Calu3 (cell line): ENCODE measurements around the gene CFAP97D2. TPM values are rescaled to one million over a fixed set of nuclear protein-coding genes. Genes with fewer than 3 reads are reported as not detected.

Experiments used
- BruUV-seq: library from RNA; stranded (reverse); fragments of 400-500 nt; replicated peaks from 2 replicates; lab custom pipeline; 2021; lab: Mats Ljungman, UMichigan
- CTCF ChIA-PET: fragments of 300-600 bp; sonication (Branson Sonifier 250); formaldehyde crosslinking; loops from one replicate; lab custom pipeline; 2022; ENCODE audit warnings: antibody characterized with exemption; lab: Charles Lee
- DNase-seq: peaks from one replicate; pipeline ENCODE4 v3.0.0; 2022
- H3K27ac Mint-ChIP-seq: one replicate; pipeline ENCODE4 v1.8.0; 2022; ENCODE audit warnings: mixed read lengths; ENCODE audit not compliant: unreplicated experiment
- H3K27me3 Mint-ChIP-seq: one replicate; pipeline ENCODE4 v1.8.0; 2022; ENCODE audit warnings: mixed read lengths; ENCODE audit not compliant: unreplicated experiment
- H3K36me3 Mint-ChIP-seq: one replicate; pipeline ENCODE4 v1.8.0; 2022; ENCODE audit warnings: mild to moderate bottlenecking, moderate library complexity, mixed read lengths; ENCODE audit not compliant: insufficient read depth, unreplicated experiment
- H3K4me1 Mint-ChIP-seq: one replicate; pipeline ENCODE4 v1.8.0; 2022; ENCODE audit warnings: mild to moderate bottlenecking, low read depth, mixed read lengths; ENCODE audit not compliant: unreplicated experiment
- H3K4me3 Mint-ChIP-seq: one replicate; pipeline ENCODE4 v1.8.0; 2022; ENCODE audit warnings: mild to moderate bottlenecking, low read depth, moderate library complexity, mixed read lengths; ENCODE audit not compliant: unreplicated experiment
- H3K9me3 Mint-ChIP-seq: one replicate; pipeline ENCODE4 v1.8.0; 2022; ENCODE audit warnings: low read depth, mixed read lengths; ENCODE audit not compliant: unreplicated experiment
- intact Hi-C: fragments of 100-400 bp; cut with micrococcal nuclease; formaldehyde crosslinking; loops from one replicate; pipeline ENCODE4 v1.10.0; 2022; ENCODE audit not compliant: unreplicated experiment
- microRNA-seq: library from miRNA; unstranded; fragments of <30 nt; microRNA quantifications from one replicate; pipeline ENCODE4 v1.2.0, GENCODE V29; 2022
- total RNA-seq: library from RNA; stranded (reverse); gene quantifications from 2 replicates; pipeline ENCODE4 v1.2.3, GENCODE V29; 2022
- TF ChIP-seq, protein P1 (sequence below): fragments of 200-600 bp; IDR thresholded peaks from one replicate; pipeline ENCODE4 v1.8.0; 2022; ENCODE audit warnings: antibody characterized with exemption; ENCODE audit not compliant: unreplicated experiment

The CFAP97D2 gene
- total RNA-seq, 1 experiment from 2014 or later: not detected

DNA sequence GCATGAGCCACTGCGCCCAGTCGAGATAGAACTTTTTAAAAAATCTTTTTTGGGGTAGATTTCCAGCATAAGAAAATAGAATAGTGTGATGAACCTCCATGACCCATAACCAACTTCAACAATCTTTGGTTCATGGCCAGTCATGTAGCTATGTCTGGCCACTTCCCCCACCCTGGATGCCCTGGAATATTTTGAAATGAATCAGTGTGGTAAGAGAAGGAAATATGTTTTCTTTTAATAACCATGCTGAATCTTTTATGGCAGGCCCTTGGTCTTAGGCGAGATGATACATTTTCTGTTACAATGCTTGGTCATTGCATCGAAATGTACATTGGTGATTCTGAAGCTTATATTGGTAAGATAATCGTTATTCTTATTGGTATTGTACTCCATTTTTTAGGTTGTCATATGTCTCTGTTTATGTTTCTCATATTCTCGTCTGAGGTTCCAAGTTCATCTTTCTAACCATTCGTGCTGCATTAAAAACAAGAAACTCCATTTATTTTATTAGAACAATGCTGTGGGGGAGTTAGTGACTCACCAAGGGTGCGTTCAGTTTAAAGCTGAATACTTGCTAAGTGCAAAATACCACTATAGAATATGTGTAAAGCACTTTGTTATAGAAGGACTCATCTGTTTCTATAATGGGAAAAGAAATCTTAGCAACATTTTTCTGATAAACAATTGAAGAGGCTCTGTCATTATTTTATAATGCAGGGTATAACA, 86.0 kb downstream of the CFAP97D2 start:
- no peak overlapping the region for H3K4me3 Mint-ChIP-seq
- no peaks in the 10 kb centered on the region for H3K4me1 Mint-ChIP-seq
- no peak overlapping the region for H3K27ac Mint-ChIP-seq
- intact Hi-C loops: no loop called here
- H3K9me3 Mint-ChIP-seq: no peaks in the 10 kb centered on the region
- TF ChIP-seq, protein P1, sequence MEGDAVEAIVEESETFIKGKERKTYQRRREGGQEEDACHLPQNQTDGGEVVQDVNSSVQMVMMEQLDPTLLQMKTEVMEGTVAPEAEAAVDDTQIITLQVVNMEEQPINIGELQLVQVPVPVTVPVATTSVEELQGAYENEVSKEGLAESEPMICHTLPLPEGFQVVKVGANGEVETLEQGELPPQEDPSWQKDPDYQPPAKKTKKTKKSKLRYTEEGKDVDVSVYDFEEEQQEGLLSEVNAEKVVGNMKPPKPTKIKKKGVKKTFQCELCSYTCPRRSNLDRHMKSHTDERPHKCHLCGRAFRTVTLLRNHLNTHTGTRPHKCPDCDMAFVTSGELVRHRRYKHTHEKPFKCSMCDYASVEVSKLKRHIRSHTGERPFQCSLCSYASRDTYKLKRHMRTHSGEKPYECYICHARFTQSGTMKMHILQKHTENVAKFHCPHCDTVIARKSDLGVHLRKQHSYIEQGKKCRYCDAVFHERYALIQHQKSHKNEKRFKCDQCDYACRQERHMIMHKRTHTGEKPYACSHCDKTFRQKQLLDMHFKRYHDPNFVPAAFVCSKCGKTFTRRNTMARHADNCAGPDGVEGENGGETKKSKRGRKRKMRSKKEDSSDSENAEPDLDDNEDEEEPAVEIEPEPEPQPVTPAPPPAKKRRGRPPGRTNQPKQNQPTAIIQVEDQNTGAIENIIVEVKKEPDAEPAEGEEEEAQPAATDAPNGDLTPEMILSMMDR: no peak
- no peaks in the 10 kb centered on the region for H3K36me3 Mint-ChIP-seq
- DNase-seq: no peak
- H3K27me3 Mint-ChIP-seq: no peaks in the 10 kb centered on the region
- CTCF ChIA-PET: interaction anchor here (0.5 kb wide), 1 partner anchor 8 kb away, joined by 4 read pairs; no protein-coding TSS in a partner anchor
- BruUV-seq: no TSS peak

DNA sequence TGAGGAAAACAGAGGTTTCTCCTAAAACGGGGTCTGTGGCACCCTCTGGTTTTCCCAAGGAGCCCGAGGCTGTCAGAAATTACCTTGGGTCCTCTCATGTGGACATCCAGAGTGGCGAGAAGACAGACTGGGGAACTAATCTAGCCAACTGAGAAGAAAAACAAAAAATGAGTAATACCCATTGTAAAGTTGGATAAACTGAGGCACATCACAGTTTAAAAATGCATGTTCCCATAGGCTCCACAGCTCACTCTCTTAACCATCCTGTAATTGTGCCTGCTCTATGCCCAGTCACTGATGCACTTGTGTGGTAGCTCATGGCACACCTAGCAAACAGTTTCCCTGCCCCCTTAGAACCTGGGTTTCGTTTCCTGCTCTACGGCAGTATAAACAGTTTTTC, 87.2 kb downstream of the CFAP97D2 start:
- H3K27me3 Mint-ChIP-seq: no peaks in the 10 kb centered on the region
- DNase-seq: no peak
- no peaks in the 10 kb centered on the region for H3K36me3 Mint-ChIP-seq
- no peak overlapping the region for H3K27ac Mint-ChIP-seq
- CTCF ChIA-PET: no interaction called here
- no peaks in the 10 kb centered on the region for H3K4me1 Mint-ChIP-seq
- H3K4me3 Mint-ChIP-seq: no peak overlapping the region
- TF ChIP-seq, protein P1: no peak
- no TSS peak for BruUV-seq
- H3K9me3 Mint-ChIP-seq: no peaks in the 10 kb centered on the region
- intact Hi-C loops: no loop called here

DNA sequence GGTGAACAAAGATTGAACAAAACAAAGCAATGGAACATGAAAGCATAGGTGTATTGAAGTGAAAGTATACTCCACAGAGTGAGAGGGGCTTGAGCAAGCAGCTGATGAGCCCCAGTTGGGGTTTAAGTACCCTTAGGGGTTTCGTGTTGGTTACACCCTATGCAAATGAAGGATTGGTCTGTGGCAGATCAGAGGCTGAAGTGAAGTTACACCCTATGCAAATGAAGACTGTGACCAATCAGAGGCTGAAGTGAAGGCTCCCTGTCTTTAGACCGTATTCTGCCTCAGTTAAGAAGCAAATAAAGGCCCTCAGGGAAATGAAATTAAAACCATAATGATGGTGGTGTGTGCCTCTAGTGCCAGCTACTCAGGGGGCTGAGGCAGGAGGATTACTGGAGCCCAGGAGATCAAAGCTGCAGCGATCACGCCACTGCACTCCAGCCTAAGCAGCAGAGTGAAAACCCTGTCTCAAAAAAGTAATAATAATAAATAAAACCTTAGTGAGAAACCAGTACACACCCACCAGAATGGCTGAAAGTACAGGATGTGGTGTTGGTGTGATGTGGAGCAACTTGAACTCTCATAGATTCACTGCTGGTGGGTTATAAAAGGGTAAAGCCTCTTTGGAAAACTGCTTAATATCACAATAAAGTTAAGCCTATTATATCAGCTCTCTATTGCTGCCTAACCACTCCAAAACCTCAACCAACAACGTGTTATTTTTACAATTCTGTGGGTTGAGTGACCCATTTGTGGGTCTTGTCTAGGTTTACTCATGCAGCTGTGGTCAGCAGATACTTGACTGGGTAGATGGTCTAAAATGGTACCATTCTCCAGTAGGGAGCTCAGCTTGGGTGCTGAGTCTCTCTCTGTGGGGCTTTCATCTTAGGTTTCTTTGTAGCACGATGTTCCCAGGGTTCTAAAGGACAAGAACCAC, 89.6 kb downstream of the CFAP97D2 start:
- TF ChIP-seq, protein P1: no peak
- DNase-seq: no peak
- Mint-ChIP-seq H3K27ac (no peak overlapping the region), H3K4me1 (no peaks in the 10 kb centered on the region), H3K36me3 (no peaks in the 10 kb centered on the region), H3K4me3 (no peak overlapping the region), H3K27me3 (no peaks in the 10 kb centered on the region), H3K9me3 (no peaks in the 10 kb centered on the region)
- intact Hi-C loops: no loop called here
- CTCF ChIA-PET: no interaction called here
- BruUV-seq: no TSS peak

DNA sequence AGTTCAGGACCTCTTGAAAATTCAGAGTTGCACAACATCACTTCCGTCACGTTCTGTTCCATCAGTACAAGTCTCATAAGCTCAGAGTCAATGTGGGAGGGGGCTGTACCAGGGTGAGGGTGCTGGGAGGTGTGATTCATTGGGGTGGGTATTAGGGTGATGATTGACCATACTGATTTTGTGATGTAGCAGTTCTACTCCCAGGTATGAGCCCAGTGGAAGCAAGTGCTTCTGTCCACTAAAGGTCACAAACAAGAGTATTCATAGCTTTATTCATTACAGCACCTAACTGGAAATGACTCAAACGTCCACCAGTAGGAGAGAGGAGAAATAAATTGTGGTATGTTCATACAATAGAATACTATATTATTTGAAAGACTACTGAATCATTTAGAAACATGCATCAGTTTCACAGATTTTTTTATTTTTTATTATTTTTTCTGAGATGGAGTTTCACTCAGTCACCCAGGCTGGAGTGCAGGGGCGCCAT, 90.3 kb downstream of the CFAP97D2 start:
- TF ChIP-seq, protein P1: no peak
- H3K27ac Mint-ChIP-seq: no peak overlapping the region
- no peaks in the 10 kb centered on the region for H3K27me3 Mint-ChIP-seq
- H3K4me1 Mint-ChIP-seq: no peaks in the 10 kb centered on the region
- H3K9me3 Mint-ChIP-seq: no peaks in the 10 kb centered on the region
- no peak overlapping the region for H3K4me3 Mint-ChIP-seq
- no TSS peak for BruUV-seq
- CTCF ChIA-PET: no interaction called here
- no peaks in the 10 kb centered on the region for H3K36me3 Mint-ChIP-seq
- no peak for DNase-seq
- intact Hi-C loops: no loop called here

Small RNAs within 50 kb of the gene (microRNA-seq; reads per million reads assigned to microRNA genes)
- not detected for gene MIR548AR

Other genes starting within 250 kb of the CFAP97D2 start
- gene C13orf46, start 205.2 kb upstream of the CFAP97D2 start, total RNA-seq: 0.29 and 0.33 TPM in 2 replicates
- 0.26 and 0.49 TPM in 2 replicates for gene RASA3, start 46.6 kb upstream of the CFAP97D2 start, total RNA-seq
- 15.7 and 16.8 TPM in 2 replicates for gene CDC16, start 55.6 kb downstream of the CFAP97D2 start, total RNA-seq
- gene UPF3A, start 102.3 kb downstream of the CFAP97D2 start, total RNA-seq: 12.1 and 12.2 TPM in 2 replicates
- 8.3 and 10.3 TPM in 2 replicates for gene CHAMP1, start 135.2 kb downstream of the CFAP97D2 start, total RNA-seq